Stomach smooth muscle (tissue), 2 donors: ENCODE measurements around the gene CHRNA1.

Experiments
- H3K27ac ChIP-seq: one replicate; pipeline ENCODE4 v1.7.0; 2013; ENCODE audit warnings: mild to moderate bottlenecking, low read length, inconsistent platforms
- H3K27me3 ChIP-seq, 2 donors: one replicate each; pipeline ENCODE4 v1.7.0; 2013; ENCODE audit warnings: low read length in 2 of 2; ENCODE audit not compliant: insufficient read depth in 2 of 2, control insufficient read depth in 1 of 2
- H3K36me3 ChIP-seq, 2 donors: one replicate each; pipeline ENCODE4 v1.7.0; 2013; ENCODE audit warnings: low read length in 2 of 2; ENCODE audit not compliant: control insufficient read depth in 2 of 2, insufficient read depth in 2 of 2
- H3K4me1 ChIP-seq: one replicate; pipeline ENCODE4 v1.7.0; 2013; ENCODE audit warnings: low read length; ENCODE audit not compliant: control insufficient read depth, insufficient read depth
- H3K4me3 ChIP-seq, 2 donors: one replicate each; pipeline ENCODE4 v1.7.0; 2013; ENCODE audit warnings: low read length in 2 of 2
- H3K9ac ChIP-seq, 2 donors: one replicate each; pipeline ENCODE4 v1.7.0; 2013; ENCODE audit warnings: low read length in 2 of 2, mild to moderate bottlenecking in 1 of 2
- H3K9me3 ChIP-seq, 2 donors: one replicate each; pipeline ENCODE4 v1.7.0; 2013; ENCODE audit warnings: low read length in 2 of 2; ENCODE audit not compliant: control insufficient read depth in 2 of 2
- donor health status: healthy.
- donor health status: Pancreatic carcinoma.

CHRNA1 gene

DNA sequence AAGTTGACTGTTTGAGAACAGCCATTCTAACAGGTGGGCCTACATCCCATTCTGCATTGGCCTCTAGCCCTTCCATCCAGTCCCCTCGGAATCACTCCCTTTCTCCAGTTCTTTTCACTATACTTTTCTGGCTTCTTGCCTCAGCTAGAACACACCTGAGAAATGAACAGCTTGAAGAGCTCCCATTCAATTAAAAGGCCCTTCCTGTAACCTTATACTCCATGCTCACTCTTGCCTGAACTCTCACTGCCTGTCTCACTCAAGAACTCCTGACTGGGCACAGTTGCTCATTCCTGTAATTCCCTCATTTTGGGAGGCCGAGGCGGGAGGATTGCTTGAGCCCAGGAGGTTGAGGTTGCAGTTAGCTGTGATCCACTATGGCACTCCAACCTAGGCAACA lies 23.6 kb downstream of the CHRNA1 start:
- no peak overlapping the region for H3K9ac ChIP-seq
- no peaks in the 10 kb centered on the region for H3K36me3 ChIP-seq
- no peak overlapping the region for H3K4me3 ChIP-seq
- H3K9me3 ChIP-seq = no peaks in the 10 kb centered on the region
- H3K27ac ChIP-seq = no peak overlapping the region
- H3K4me1 ChIP-seq = no peaks in the 10 kb centered on the region
- peaks cover 0 to 4% of the 10 kb centered on the region in 2 donors for H3K27me3 ChIP-seq

DNA sequence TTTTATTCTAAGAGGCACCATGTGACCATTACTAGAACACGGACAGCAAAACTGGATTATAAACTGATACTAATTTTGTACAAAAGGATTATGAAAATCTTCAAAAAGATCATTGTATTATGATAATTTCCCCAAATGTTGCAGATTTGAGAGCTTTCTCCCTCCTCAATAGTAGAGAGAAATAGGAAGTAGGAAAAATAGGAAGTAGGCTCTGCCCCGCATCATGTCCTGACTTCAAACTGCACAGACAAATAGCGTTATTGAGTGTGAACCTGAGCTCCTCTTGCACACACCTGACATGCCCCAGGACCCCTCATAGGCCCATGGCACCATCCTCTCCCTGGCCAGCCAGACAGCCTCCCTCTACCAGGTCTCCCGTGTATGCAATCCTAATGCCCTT lies 25.4 kb downstream of the CHRNA1 start:
- Histone ChIP-seq H3K9ac (no peak overlapping the region), H3K4me3 (no peak overlapping the region), H3K27me3 (peaks cover 0 to 4% of the 10 kb centered on the region in 2 donors), H3K27ac (no peak overlapping the region), H3K4me1 (no peaks in the 10 kb centered on the region), H3K36me3 (no peaks in the 10 kb centered on the region), H3K9me3 (no peaks in the 10 kb centered on the region)

DNA sequence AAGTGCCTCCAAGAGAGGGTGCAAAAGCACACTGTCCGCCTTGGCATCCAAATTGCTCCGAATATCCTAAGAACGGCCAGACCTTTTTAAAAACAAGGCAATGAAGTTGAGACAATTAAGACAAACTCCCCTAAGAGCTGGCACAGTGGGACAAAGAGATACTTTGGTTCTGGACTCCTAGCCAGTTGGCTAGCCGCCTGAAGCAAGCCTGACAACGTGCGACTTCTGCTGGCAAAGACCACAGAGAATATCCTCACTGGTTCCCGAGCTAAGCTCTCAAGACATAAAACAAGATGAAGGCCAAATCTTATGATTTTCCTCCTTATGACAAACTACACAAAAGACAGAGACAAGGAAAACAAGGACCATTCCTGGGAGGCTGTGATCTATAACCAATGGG lies 32.7 kb downstream of the CHRNA1 start:
- Histone ChIP-seq H3K9ac (no peak overlapping the region), H3K9me3 (no peaks in the 10 kb centered on the region), H3K4me1 (peaks cover 11% of the 10 kb centered on the region), H3K27ac (no peak overlapping the region), H3K27me3 (peaks cover 11 to 25% of the 10 kb centered on the region in 2 donors), H3K4me3 (no peak overlapping the region), H3K36me3 (no peaks in the 10 kb centered on the region)

DNA sequence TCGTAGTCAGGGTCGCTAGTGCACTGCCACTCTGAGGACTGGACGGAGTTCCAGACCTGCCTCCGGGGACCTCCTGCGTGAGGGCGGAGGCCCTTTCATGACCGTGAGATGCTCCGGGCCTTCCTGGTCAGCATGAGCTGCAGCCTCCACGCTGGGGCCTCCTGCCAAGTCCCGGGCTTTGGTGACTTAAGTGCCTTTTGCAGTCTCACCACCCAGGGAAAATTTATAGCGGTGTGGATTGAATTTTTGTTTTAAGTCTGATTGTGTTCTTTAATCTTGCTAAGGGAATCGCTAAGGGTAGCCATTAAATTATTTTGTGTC lies 33.6 kb downstream of the CHRNA1 start:
- Histone ChIP-seq H3K36me3 (no peaks in the 10 kb centered on the region), H3K27ac (no peak overlapping the region), H3K9ac (no peak overlapping the region), H3K4me1 (peaks cover 11% of the 10 kb centered on the region), H3K27me3 (peaks cover 11 to 25% of the 10 kb centered on the region in 2 donors), H3K4me3 (peak overlapping the region in 1 of 2 donors; percentile 76), H3K9me3 (no peaks in the 10 kb centered on the region)

DNA sequence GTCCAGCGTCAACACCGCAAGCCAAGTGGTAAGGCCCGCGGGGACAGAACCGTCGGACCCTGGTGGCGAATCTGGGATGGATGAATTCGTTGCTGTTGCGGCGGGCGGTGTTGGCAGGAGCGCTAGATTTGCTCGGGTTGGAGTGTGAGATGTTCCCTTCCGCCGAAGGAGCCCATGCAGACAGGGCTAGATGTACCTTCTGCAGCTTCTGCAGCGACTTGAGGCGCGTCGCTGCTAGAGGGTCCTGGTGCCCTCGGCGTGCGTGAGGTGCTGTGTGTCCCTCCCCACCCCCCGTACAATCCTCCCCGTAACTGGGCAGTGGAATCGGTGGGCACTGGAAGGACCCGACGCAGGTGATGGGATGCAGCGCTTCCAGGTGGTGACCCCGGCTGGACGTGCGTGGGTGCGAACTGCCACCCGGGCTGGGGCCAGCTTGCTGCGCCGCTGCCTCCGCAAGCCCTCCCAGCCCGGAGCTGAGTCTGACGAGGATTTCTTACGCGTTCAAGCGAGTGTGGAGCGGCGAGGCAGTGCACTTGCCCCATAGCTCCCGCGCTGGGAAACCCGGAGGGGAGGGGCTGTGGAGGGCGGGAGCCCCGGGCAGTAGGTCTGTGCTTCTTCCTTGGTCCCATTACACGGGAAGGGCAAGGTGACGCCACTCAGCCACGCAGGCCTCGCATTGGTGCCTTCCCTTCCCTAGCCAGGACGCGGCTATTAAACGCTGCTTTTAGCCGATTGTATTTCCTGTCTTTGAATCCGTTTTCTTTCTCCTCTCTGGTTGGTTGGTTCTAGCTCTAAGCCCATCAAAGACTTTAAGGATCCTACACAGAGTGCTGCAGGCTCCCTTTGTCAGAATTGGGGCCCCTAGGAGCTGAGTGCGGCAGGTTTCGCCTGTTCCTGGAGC lies 34.2 kb downstream of the CHRNA1 start:
- Histone ChIP-seq H3K4me3 (peak overlapping the region; percentile 74 to 76), H3K36me3 (no peaks in the 10 kb centered on the region), H3K27ac (no peak overlapping the region), H3K4me1 (peaks cover 11% of the 10 kb centered on the region), H3K9me3 (no peaks in the 10 kb centered on the region), H3K9ac (peak overlapping the region in 1 of 2 donors; percentile 42), H3K27me3 (peaks cover 13 to 25% of the 10 kb centered on the region in 2 donors)

DNA sequence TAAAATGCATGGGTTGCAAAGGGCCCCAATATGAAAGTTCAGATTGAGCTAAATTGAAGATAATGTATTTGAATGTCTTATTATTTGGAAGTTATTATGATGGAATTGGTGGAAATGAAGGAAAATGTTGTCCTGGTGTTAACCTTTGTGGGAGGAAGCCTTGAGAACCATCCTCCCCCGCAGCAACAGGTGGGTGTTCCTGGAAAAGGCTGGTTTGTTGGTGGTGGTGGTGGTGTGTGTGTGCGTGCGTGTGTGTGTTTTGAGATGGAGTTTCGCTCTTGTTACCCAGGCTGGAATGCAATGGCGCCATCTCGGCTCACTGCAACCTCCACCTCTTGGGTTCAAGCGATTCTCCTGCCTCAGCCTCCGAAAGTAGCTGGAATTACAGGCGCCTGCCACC lies 36.2 kb downstream of the CHRNA1 start:
- Histone ChIP-seq H3K9ac (no peak overlapping the region), H3K4me1 (peaks cover 11% of the 10 kb centered on the region), H3K9me3 (no peaks in the 10 kb centered on the region), H3K27ac (no peak overlapping the region), H3K36me3 (no peaks in the 10 kb centered on the region), H3K27me3 (peaks cover 13 to 25% of the 10 kb centered on the region in 2 donors), H3K4me3 (no peak overlapping the region)

DNA sequence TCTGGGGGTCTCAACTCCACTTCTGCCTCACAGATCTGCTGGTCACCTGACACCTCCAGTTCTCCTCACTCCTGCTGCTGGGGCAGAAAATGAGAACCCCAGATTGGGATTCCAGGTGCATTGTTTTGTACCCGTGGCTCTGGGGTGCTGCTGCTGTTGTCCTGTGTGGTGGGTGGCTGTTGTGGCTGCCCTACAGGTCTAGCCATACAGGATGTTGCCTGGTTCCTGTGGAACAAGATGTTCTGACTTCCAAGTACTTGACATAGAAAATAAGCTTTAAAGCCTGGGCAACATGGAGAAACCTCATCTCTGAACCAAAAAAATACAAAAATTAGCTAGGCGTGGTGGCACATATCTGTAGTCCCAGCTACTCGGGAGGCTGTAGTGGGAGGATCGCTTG lies 38.1 kb downstream of the CHRNA1 start:
- H3K4me3 ChIP-seq = no peak overlapping the region
- H3K27me3 ChIP-seq = peaks cover 13 to 25% of the 10 kb centered on the region in 2 donors
- no peaks in the 10 kb centered on the region for H3K9me3 ChIP-seq
- no peak overlapping the region for H3K9ac ChIP-seq
- H3K36me3 ChIP-seq = no peaks in the 10 kb centered on the region
- peaks cover 11% of the 10 kb centered on the region for H3K4me1 ChIP-seq
- H3K27ac ChIP-seq = no peak overlapping the region

DNA sequence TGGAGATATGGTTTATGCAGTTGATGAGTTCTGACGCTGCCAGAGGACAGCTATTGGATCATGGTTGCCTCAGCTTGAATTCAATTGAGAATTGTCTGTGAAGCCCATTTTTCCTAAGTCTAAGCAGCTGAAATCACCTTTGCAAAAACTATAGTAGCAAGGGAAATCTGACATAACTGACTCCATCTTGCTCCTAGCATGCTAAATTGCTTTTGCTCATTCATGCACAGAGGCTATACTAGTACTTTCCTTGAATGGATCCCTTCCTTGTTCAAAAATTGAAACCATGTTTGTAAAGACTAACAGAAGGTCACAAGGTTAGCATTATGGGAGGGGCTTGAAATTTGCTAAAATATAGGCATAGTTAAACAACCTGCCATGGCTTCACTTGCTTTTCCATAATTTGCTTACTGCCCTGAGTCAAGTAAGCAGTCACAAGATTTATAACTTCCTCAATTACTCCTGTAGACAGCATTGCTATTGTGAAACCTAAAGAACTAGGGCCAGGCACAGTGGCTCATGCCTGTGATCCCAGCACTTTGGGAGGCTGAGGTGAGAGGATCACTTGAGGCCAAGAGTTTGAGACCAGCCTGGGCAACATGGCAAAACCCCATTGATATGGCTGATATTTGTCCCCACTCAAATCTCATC lies 41.2 kb downstream of the CHRNA1 start:
- Histone ChIP-seq H3K27me3 (peaks cover 2% of the 10 kb centered on the region in 2 donors), H3K27ac (no peak overlapping the region), H3K4me3 (no peak overlapping the region), H3K36me3 (no peaks in the 10 kb centered on the region), H3K4me1 (no peaks in the 10 kb centered on the region), H3K9ac (no peak overlapping the region), H3K9me3 (no peaks in the 10 kb centered on the region)

DNA sequence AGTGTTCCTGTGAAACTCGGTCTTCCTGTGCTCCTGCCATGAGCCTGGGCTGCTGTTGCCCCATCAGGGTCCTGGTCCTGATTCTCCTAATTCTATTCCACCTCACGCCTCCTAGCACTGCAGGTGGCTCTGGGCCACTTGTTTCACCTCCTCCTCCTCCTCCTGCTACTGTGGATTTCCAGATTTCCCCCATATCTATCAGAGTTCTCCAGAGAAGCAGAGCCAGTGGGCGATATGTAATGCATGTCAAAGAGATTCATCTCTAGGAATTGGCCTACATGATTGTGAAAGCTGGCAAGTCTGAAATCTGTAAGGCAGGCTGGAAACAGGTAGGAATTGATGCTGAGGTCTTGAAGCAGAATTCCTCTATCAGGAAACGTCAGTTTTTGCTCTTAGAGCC lies 45.3 kb downstream of the CHRNA1 start:
- no peak overlapping the region for H3K9ac ChIP-seq
- no peaks in the 10 kb centered on the region for H3K4me1 ChIP-seq
- no peaks in the 10 kb centered on the region for H3K36me3 ChIP-seq
- H3K27ac ChIP-seq = no peak overlapping the region
- no peaks in the 10 kb centered on the region for H3K27me3 ChIP-seq
- no peaks in the 10 kb centered on the region for H3K9me3 ChIP-seq
- H3K4me3 ChIP-seq = no peak overlapping the region

DNA sequence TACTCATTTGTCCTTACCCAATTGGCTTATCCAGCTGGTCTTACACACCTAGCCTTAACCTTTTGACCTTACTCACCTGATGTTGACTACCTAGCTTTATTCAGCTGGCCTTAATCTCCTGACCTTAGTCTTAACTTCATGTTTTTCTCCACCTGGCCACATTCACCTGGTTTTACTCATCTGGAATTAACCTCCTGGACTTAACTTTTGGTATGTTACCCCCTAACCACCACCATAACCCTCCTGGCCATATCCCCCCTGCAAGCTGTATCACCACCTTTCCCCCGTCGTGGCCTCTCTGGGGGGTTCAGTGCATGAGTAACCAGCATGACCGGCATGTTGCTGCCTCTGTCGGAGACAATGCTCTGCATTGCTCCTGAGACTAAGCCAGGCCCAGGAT lies 45.7 kb downstream of the CHRNA1 start:
- no peaks in the 10 kb centered on the region for H3K36me3 ChIP-seq
- no peaks in the 10 kb centered on the region for H3K4me1 ChIP-seq
- H3K27ac ChIP-seq = no peak overlapping the region
- H3K9me3 ChIP-seq = no peaks in the 10 kb centered on the region
- no peaks in the 10 kb centered on the region for H3K27me3 ChIP-seq
- no peak overlapping the region for H3K9ac ChIP-seq
- H3K4me3 ChIP-seq = no peak overlapping the region

DNA sequence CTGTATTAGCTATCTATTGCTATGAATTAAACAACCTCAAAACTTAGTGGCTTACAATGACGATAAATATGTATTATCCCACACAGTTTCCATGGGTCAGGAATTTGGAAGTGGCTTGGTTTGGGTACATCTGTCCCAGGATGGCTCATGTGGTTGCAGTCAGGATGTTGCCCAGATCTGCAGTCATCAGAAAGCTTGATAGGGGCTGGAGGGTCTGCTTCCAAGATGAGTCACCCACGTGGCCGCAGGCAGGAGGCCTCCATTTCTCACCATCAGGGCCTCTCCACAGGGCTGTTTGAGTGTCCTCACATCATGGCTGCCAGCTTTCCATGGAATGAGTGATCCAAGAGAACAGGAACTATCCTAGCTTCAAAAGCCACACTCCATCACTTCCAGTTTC lies 46.4 kb downstream of the CHRNA1 start:
- Histone ChIP-seq H3K4me3 (no peak overlapping the region), H3K27me3 (no peaks in the 10 kb centered on the region), H3K4me1 (no peaks in the 10 kb centered on the region), H3K9me3 (no peaks in the 10 kb centered on the region), H3K36me3 (no peaks in the 10 kb centered on the region), H3K9ac (no peak overlapping the region), H3K27ac (no peak overlapping the region)
